ENCODE measurements around the gene CEP57.
A peak's percentile ranks its signal among the peaks of the same experiment; 100 is the strongest.
"Not testable (repeated sequence)": the region's sequence is repeated elsewhere in the genome, so short reads cannot be mapped to it uniquely, and the experiment has no call there.

Gene CEP57

DNA sequence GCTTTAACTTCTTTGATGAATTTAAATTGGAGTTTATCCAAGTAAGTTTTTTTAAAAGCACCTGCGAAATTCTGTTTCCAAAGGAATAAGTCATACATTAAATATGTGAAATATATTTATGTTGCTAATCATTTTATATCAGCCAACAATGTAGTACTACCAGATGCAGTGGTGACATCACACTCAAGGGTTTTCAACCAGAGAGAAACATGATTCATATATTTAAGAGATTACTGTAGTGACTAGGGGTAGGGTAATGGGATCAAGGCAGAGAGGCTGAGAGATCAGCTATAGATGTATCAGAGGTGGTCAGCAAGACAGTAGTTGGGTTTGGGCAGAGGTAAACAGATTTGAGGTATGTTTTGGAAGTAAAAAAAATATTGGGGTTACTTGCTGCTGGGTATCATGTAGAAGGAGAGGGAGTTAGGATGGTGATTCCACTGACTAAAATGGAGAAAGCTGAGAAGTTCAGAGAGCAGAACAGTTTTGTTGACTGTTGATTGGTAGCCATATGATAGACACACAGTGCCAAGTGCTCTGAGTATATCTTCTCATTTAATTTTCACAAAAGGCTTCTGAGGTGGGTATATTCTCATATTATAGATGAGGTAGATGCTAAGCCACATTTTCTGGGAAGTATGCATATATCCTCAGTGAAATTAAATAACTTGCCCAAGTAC, 39.4 kb downstream of the CEP57 start:
- no peaks in the 10 kb centered on the region for H3K27me3 Mint-ChIP-seq
- no peaks in the 10 kb centered on the region for H3K9me3 Mint-ChIP-seq
- DNase-seq (no peak), ATAC-seq (peak; percentile 77)
- peaks cover 5% of the 10 kb centered on the region for H3K4me1 Mint-ChIP-seq
- H3K4me3 Mint-ChIP-seq, result no peak overlapping the region
- peak overlapping the region in 1 of 2 donors; percentile 42 for H3K27ac Mint-ChIP-seq

DNA sequence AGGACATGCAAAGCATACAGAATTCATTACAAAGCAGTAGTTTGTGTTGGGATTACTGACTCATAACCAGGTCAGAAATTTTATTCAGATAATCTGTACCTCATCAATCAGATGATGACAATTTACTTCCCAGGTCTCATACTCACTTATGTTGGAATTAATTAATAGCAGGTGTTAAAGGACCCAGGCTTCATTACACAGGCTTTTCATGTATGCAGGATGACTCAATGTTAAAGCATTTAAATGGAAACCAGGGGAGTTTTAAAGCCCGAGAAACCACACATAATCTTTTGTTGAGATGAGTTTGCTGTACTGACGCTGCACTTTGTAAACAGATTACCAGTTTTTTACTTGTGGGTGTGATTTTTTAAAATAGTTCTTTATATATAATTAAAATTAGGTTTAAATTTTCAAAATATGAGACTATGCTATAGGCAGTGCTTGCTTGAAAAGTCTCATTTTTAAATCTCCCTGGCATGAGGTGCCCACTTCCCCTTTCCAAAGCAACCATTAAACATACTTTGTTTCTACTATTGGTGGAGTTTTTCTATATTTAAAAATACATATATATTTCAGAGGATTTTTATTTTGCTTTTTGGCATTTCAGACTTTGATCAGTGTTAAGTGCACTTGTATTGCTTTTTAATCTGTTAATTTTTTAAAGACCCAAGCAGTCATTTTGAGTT, 41.0 kb downstream of the CEP57 start:
- no peak for DNase-seq
- Mint-ChIP-seq H3K4me1 (peaks cover 5% of the 10 kb centered on the region), H3K27ac (peak overlapping the region; percentile 14 to 48)

DNA sequence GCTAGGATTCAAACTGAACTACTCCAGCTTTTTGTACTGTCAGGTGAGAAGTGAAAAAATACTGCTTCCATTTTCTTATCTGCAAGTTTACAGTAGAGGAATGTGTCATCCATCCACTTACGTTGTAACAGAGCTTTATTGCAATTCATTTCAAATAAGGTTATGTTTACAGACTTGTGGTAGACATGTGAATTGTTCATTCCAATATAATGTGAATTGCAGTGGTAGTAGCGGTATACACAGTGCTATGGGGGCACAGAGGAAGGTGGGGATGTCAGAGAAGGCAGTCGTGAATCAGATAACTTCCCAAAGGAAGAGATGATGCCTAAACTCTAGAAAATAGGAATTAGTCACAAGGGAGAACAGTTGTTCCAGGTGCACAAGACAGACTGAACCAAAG, 42.5 kb downstream of the CEP57 start:
- no peak for DNase-seq

More for the DNA sequence above, 41.0 kb downstream of the CEP57 start:
- Mint-ChIP-seq H3K4me3 (no peak overlapping the region), H3K27me3 (no peaks in the 10 kb centered on the region), H3K9me3 (no peaks in the 10 kb centered on the region)
- ATAC-seq, result peak; percentile 33

DNA sequence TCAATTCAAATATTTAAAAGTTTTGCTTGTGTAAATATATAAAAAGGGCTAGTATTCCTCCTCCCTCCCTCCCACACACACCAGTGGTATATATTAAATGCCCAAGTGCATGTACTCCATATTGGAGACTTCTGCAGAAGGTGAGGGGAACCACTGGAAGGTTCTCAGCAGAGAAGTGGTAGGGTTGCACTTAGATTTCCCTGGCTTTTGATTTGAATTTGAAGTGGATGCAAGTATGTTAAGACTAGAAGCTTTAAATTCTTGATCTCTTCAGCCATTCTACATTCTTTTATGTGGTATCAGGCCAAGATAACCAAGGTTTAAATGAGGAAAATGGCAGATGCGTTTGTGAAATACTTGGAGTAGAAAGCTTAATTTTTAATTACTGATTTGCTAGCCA, 43.1 kb downstream of the CEP57 start:
- DNase-seq (no peak), ATAC-seq (no peak)
- no peaks in the 10 kb centered on the region for H3K27me3 Mint-ChIP-seq
- H3K9me3 Mint-ChIP-seq, result no peaks in the 10 kb centered on the region
- peak overlapping the region in 1 of 2 donors; percentile 12 for H3K27ac Mint-ChIP-seq
- no peak overlapping the region for H3K4me3 Mint-ChIP-seq
- H3K4me1 Mint-ChIP-seq, result peaks cover 5% of the 10 kb centered on the region

More for the DNA sequence above, 42.5 kb downstream of the CEP57 start:
- Mint-ChIP-seq H3K4me3 (no peak overlapping the region), H3K9me3 (no peaks in the 10 kb centered on the region), H3K27me3 (no peaks in the 10 kb centered on the region), H3K4me1 (peaks cover 5% of the 10 kb centered on the region), H3K27ac (no peak overlapping the region)
- ATAC-seq, result no peak

DNA sequence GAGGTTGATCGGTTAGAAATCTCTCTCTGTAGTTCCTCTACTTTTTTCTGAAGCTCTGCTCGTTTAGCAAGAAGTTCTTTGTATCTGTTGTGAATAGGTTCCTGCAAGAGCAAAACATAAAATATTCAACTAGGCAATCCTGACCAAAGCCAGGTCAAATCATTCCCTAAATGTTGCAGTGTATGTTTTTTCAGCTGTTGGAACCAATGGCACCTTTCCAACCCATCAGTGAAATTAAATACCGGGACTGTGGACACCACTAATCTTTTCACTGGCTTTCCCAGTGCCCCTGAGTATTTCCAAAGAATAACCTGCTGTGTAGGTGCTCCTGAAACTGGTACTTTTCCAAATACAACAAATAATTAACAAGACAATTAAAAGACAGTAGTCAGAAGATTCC, 45.1 kb downstream of the CEP57 start:
- no peaks in the 10 kb centered on the region for H3K27me3 Mint-ChIP-seq
- DNase-seq (no peak), ATAC-seq (no peak)
- H3K4me3 Mint-ChIP-seq, result no peak overlapping the region
- H3K27ac Mint-ChIP-seq, result no peak overlapping the region
- H3K4me1 Mint-ChIP-seq, result no peaks in the 10 kb centered on the region
- no peaks in the 10 kb centered on the region for H3K9me3 Mint-ChIP-seq

DNA sequence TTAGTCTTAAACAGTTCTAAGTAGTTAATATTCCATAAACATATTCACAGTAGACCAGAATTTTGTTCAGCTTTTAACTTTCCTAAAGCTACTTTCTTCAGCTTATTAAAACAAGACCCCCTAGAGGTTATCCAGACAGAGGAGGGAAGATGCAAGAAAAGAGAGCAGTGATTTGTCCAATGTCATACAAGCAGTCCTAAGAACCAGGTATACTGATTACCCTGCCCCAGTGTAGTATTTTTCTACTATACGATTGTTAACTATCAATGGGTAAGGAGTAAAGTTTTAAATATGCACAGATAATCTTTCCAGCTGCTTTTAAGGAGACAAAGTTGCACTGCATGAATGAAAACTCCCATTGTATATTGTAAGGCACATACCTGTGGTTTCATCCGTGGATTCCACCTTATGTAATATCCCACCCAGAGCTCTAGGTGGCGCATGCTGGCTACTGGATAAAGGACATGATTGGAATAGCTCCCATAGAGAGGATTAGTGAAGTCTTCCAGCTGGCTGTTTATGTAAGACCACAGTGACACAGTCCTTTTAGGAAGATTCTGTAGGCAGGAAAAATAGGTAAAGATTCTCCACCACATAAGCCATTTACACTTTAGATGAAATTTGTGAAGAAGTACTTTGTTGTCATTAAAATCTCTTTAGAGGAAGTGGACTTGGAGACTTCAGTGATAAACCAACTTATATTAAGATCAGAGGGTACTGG, 45.6 kb downstream of the CEP57 start:
- no peak overlapping the region for H3K27ac Mint-ChIP-seq
- H3K27me3 Mint-ChIP-seq, result no peaks in the 10 kb centered on the region
- DNase-seq (peak; percentile 35 to 53), ATAC-seq (peak; percentile 75)
- H3K9me3 Mint-ChIP-seq, result no peaks in the 10 kb centered on the region
- H3K4me1 Mint-ChIP-seq, result no peaks in the 10 kb centered on the region
- no peak overlapping the region for H3K4me3 Mint-ChIP-seq

DNA sequence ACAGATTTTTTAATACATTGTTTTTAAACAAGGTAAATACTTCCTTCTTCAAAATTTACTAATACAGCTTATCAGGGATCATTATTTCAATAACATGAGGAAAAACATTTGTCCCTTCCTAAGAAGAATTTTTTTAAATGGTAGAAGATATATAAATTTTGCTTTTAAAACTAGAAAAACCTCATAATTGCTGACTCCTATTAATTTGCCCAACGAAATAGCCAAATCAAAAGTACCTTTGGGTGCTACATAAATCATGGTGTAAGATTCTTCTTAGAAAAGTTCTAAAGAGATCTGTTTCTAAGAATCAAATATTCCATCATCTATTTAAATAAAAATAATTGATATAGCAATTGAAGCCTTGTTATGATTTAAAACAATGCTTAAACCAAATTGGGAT, 54.9 kb downstream of the CEP57 start:
- H3K4me1 Mint-ChIP-seq, result no peaks in the 10 kb centered on the region
- no peak for DNase-seq
- ATAC-seq, result no peak
- H3K27ac Mint-ChIP-seq, result no peak overlapping the region
- H3K27me3 Mint-ChIP-seq, result no peaks in the 10 kb centered on the region
- no peaks in the 10 kb centered on the region for H3K9me3 Mint-ChIP-seq
- H3K4me3 Mint-ChIP-seq, result no peak overlapping the region

DNA sequence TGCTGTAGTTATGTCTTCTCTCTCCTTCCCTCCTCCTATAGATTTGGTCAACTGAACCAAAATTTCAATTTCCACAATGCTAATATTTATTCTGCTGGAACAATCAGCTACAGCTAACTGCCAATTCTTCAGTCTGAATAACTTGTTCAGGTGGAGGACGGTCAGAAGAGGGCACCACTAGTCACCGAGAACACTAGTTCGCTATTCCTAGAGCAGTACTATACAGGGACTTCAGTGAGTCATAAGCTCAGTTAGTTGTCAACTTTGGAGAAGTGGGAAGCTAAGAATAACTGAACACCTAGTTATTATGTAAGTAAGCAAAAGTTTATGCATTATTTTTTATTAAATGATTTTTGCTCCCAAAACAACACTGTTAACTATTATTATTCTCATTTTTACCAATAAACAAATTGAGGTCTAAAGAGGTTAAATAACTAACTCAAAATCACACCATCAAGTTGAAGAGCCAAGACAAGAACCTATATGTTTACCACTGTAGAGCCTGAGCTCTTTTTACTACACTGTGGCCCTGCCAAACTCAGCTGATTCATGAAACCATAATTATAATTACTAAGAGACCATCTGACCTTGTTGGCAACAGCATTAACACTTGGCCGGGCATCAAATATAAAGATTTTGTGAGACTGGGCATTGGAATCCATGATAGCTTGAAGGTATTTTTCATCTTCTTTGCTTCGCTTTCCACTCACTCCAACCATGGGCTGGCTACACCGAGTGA, 59.0 kb downstream of the CEP57 start:
- no peaks in the 10 kb centered on the region for H3K27me3 Mint-ChIP-seq
- no peak for ATAC-seq
- H3K4me1 Mint-ChIP-seq, result peaks cover 12% of the 10 kb centered on the region
- no peak for DNase-seq
- H3K27ac Mint-ChIP-seq, result no peak overlapping the region
- H3K4me3 Mint-ChIP-seq, result no peak overlapping the region
- no peaks in the 10 kb centered on the region for H3K9me3 Mint-ChIP-seq

DNA sequence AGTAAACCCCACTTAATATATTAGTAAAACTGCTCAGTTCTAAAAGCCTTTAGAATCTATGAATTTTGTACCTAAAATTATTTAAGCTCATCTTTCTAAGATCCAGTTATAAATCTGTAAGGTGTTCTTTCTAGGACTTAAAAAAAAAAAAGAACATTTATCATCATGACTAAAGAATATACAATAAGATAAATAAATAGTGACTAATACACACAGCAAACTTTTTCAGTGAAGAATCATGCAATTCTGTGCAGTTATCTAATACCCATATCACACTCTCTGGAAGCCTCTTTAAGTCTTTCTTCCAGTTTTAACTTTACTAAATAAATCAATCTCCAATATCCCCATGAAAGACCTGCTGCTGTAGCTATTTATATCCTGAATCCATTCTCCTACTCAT, 59.8 kb downstream of the CEP57 start:
- DNase-seq, result no peak
- no peak for ATAC-seq
- H3K4me3 Mint-ChIP-seq, result no peak overlapping the region
- H3K9me3 Mint-ChIP-seq, result no peaks in the 10 kb centered on the region
- peaks cover 16% of the 10 kb centered on the region for H3K4me1 Mint-ChIP-seq
- no peak overlapping the region for H3K27ac Mint-ChIP-seq
- no peaks in the 10 kb centered on the region for H3K27me3 Mint-ChIP-seq

DNA sequence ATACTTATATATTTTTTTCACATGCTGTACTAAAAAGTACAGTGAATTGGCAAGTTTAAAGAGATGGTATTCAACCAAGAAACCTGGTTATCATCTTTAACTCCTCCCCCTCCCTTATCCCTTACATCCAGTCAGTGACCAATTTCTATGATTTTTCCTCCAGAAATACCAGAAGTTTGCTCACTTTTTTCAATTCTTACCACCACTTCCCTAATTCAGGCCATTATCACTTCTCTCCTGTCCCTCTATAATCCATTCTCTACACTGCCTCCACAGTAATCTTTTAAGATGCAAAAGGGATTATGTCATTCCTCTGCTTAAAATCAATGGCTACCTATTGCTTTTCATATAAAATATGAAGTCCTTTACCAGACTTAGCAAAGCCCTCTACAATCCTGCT, 62.8 kb downstream of the CEP57 start:
- DNase-seq (no peak), ATAC-seq (no peak)
- H3K4me1 Mint-ChIP-seq, result peaks cover 16% of the 10 kb centered on the region
- H3K27ac Mint-ChIP-seq, result no peak overlapping the region
- no peaks in the 10 kb centered on the region for H3K9me3 Mint-ChIP-seq
- H3K4me3 Mint-ChIP-seq, result no peak overlapping the region
- H3K27me3 Mint-ChIP-seq, result no peaks in the 10 kb centered on the region

DNA sequence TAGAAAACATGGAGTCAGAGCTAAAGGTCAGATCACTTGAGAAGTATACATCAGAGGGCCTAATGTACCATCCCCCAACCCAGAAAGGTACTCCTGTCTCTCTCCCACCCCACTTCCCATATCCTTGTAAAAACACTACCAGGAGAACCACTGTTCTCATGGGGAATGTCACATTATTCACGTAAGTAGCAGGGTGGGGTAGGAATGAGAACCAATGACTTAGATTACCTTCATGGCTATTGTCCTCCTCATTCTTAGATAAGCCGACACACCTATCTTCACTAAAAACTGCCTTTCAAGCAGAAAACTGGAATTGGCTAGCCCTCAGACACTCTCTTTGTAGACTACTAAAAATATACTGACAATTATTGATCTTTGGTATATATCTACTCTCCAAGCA, 63.6 kb downstream of the CEP57 start:
- Mint-ChIP-seq H3K4me3 (no peak overlapping the region), H3K9me3 (no peaks in the 10 kb centered on the region), H3K4me1 (peaks cover 16% of the 10 kb centered on the region), H3K27me3 (no peaks in the 10 kb centered on the region), H3K27ac (peak overlapping the region in 1 of 2 donors; percentile 10)
- ATAC-seq (no peak), DNase-seq (no peak)

DNA sequence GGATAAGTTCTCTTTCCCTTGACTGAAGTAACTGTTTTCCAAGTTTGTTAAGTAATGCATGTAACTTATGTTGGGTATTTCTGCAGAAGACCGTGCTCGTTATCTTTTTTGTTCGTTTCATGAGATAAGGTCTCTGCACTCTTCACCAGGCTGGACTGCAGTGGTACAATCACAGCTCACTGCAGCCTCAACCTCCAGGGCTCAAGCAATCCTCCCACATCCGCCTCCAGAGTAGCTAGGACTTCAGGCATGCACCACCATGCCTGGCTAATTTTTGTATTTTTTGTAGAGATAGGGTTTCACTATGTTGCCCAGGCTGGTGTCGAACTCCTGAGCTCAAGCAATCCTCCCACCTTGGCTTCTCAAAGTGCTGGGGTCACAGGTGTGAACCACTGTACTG, 64.1 kb downstream of the CEP57 start:
- H3K4me1 Mint-ChIP-seq, result peaks cover 16% of the 10 kb centered on the region
- not testable (repeated sequence) for ATAC-seq, DNase-seq, H3K27me3 Mint-ChIP-seq, H3K4me3 Mint-ChIP-seq, H3K9me3 Mint-ChIP-seq
- peak overlapping the region in 1 of 2 donors; percentile 21 for H3K27ac Mint-ChIP-seq

DNA sequence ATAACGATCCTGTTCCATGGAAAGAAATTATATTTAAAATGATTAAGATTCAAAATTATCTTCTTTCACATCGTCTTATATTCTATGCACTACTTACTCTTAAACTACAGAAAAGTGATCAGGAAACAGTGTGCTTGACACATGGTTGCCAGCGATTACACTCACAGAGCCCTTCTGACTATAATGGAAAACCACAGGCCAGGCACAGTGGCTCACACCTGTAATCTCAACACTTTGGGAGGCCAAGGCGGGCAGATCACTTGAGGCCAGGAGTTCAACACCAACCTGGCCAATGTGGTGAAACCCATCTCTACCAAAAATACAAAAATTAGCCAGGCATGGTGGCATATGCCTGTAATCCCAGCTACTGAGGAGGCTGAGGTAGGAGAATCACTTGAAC, 69.7 kb downstream of the CEP57 start:
- H3K4me1 Mint-ChIP-seq, H3K9me3 Mint-ChIP-seq, H3K4me3 Mint-ChIP-seq, H3K27me3 Mint-ChIP-seq, ATAC-seq: not testable (repeated sequence)
- peak in 1 of 2 donors; percentile 11 for DNase-seq
- H3K27ac Mint-ChIP-seq, result peak overlapping the region in 1 of 2 donors; percentile 7

DNA sequence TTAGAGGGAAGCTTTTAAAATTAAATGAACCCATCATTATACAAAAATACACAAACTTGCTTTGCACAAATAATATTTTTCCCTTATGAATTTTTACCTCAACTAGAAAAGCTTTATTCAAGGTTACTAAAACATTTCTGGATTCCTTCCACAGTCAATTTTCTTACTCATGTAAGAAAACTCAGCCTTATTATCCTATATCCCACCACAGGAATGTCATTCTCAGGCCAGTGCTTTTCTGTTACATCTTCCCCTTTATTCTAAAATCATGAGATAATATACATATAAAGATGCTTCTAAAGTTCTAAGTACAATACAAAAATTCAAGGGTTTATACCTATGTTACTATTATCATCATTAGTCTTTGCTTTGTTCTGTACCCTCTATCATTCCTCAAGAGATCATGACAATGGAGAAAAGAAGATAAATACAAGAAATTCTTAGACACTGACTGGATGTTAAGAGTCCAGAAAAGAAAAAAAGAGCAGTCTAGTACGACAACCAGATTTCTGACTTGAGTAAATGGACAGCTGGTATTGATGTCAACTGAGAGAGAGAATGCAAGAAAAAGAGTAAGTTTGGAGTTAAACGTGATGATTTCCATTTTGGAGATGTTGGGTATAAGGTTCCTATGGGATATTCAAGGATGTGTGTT, 73.3 kb downstream of the CEP57 start:
- Mint-ChIP-seq H3K27me3 (no peaks in the 10 kb centered on the region), H3K4me3 (no peak overlapping the region), H3K9me3 (no peaks in the 10 kb centered on the region), H3K4me1 (no peaks in the 10 kb centered on the region), H3K27ac (no peak overlapping the region)
- ATAC-seq, result no peak
- no peak for DNase-seq

DNA sequence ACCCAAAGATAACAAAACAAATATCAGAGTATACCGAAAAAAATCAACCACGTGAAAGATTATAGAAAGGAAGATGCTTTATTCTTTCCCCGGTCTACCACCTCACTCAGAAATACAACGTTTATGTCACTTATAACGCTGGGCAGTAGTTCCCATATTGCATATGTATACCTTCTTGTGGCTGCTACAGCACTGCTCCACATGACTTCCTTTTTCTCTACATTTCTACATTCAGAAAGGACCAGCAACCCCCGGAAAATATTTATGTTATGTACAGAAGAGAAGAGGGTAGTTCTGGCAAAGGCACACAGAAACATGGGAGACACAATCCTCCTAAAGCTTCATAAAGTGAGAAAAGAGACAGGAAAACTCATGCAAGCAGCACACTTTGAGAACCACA, 76.8 kb downstream of the CEP57 start:
- H3K27me3 Mint-ChIP-seq, result no peaks in the 10 kb centered on the region
- no peak overlapping the region for H3K27ac Mint-ChIP-seq
- H3K4me3 Mint-ChIP-seq, result no peak overlapping the region
- ATAC-seq (no peak), DNase-seq (no peak)
- no peaks in the 10 kb centered on the region for H3K4me1 Mint-ChIP-seq
- H3K9me3 Mint-ChIP-seq, result no peaks in the 10 kb centered on the region
